ENCODE data around the gene SCN11A.
"Not testable (repeated sequence)": the region's sequence is repeated elsewhere in the genome, so short reads cannot be mapped to it uniquely, and the experiment has no call there.

Gene SCN11A

GRCh38 chr3:39063143-39063542 is 11.4 kb upstream of the SCN11A start:
- Histone ChIP-seq H3K27me3 (replicated peaks; ENCODE audit: control insufficient read depth, insufficient read depth, low read length) (no peaks in the 10 kb centered on the region), H3K36me3 (ENCODE audit: control insufficient read depth, insufficient read depth, low read length) (peaks cover 2% of the 10 kb centered on the region), H3K4me3 (replicated peaks; ENCODE audit: low read depth, low read length) (no peak overlapping the region)
- TF ChIP-seq, protein P1, sequence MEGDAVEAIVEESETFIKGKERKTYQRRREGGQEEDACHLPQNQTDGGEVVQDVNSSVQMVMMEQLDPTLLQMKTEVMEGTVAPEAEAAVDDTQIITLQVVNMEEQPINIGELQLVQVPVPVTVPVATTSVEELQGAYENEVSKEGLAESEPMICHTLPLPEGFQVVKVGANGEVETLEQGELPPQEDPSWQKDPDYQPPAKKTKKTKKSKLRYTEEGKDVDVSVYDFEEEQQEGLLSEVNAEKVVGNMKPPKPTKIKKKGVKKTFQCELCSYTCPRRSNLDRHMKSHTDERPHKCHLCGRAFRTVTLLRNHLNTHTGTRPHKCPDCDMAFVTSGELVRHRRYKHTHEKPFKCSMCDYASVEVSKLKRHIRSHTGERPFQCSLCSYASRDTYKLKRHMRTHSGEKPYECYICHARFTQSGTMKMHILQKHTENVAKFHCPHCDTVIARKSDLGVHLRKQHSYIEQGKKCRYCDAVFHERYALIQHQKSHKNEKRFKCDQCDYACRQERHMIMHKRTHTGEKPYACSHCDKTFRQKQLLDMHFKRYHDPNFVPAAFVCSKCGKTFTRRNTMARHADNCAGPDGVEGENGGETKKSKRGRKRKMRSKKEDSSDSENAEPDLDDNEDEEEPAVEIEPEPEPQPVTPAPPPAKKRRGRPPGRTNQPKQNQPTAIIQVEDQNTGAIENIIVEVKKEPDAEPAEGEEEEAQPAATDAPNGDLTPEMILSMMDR (IDR thresholded peaks at IDR 0.05; ENCODE audit: insufficient read depth, low read length, poor library complexity, severe bottlenecking), result no peak
- DNase-seq (ENCODE audit: extremely low read depth, insufficient read length), result no peak

GRCh38 chr3:39062180-39062579 is 10.4 kb upstream of the SCN11A start:
- no peak for DNase-seq (ENCODE audit: extremely low read depth, insufficient read length)
- TF ChIP-seq, protein P1 (IDR thresholded peaks at IDR 0.05; ENCODE audit: insufficient read depth, low read length, poor library complexity, severe bottlenecking), result no peak
- H3K4me3 ChIP-seq (replicated peaks; ENCODE audit: low read depth, low read length), result no peak overlapping the region
- H3K36me3 ChIP-seq (ENCODE audit: control insufficient read depth, insufficient read depth, low read length), result no peaks in the 10 kb centered on the region; the same call in none of the 2 replicates
- no peaks in the 10 kb centered on the region for H3K27me3 ChIP-seq (replicated peaks; ENCODE audit: control insufficient read depth, insufficient read depth, low read length)

GRCh38 chr3:39061228-39061627 is 9.5 kb upstream of the SCN11A start:
- H3K27me3 ChIP-seq (replicated peaks; ENCODE audit: control insufficient read depth, insufficient read depth, low read length); DNase-seq (ENCODE audit: extremely low read depth, insufficient read length); H3K4me3 ChIP-seq (replicated peaks; ENCODE audit: low read depth, low read length); H3K36me3 ChIP-seq (ENCODE audit: control insufficient read depth, insufficient read depth, low read length): not testable (repeated sequence)

DNA sequence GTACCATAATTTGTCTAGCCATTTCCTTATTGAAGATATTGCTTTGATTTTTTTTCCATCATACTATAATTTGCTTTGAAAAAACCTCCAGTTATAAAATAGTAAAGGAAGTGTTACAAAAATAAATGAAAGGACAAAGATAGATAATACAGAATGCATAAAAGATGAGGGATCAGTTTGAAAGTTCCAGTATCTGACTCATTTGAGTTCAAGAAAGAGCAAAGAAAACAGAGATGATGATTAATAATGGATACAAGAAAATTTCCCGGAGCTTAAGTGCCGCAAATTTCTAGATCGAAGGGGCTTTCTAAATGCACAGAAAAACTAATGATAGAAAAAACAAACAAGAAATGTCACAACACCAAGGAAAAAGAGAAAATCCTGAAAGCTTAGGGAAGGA is 4.4 kb upstream of the SCN11A start:
- TF ChIP-seq, protein P1 (IDR thresholded peaks at IDR 0.05; ENCODE audit: insufficient read depth, low read length, poor library complexity, severe bottlenecking), result no peak
- H3K27me3 ChIP-seq (replicated peaks; ENCODE audit: control insufficient read depth, insufficient read depth, low read length), result no peaks in the 10 kb centered on the region
- no peak for DNase-seq (ENCODE audit: extremely low read depth, insufficient read length)
- H3K36me3 ChIP-seq (ENCODE audit: control insufficient read depth, insufficient read depth, low read length), result no peaks in the 10 kb centered on the region; the same call in 1 of the 2 replicates
- no peak overlapping the region; the same call in 1 of the 2 replicates for H3K4me3 ChIP-seq (replicated peaks; ENCODE audit: low read depth, low read length)

- DNase-seq (ENCODE audit: extremely low read depth, insufficient read length), result no peak
- TF ChIP-seq, protein P1 (IDR thresholded peaks at IDR 0.05; ENCODE audit: insufficient read depth, low read length, poor library complexity, severe bottlenecking), result no peak
- no peaks in the 10 kb centered on the region for H3K27me3 ChIP-seq (replicated peaks; ENCODE audit: control insufficient read depth, insufficient read depth, low read length)
- no peak overlapping the region for H3K4me3 ChIP-seq (replicated peaks; ENCODE audit: low read depth, low read length)
- H3K36me3 ChIP-seq (ENCODE audit: control insufficient read depth, insufficient read depth, low read length), result no peaks in the 10 kb centered on the region
These were observed 2.0 kb upstream of the SCN11A start for GRCh38 chr3:39053696-39054095.

DNA sequence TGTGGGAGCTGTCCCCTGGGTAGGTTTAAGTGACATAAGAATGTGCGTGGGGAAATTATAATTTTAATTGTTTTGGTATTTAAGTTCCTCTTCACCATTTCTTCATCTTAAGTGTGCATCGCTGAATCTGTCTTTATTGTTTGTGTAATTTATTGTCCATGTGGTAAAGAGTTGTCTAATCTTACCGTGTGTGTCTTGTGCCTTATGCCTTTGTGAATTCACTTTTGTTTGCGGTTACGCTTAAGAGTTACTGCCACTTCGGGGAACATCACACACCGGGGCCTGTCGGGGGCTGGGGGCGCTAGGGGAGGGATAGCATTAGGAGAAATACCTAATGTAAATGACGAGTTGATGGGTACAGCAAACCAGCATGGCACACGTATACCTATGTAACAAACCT is 839 bp upstream of the SCN11A start:
- no peak for DNase-seq (ENCODE audit: extremely low read depth, insufficient read length)
- no peaks in the 10 kb centered on the region for H3K27me3 ChIP-seq (replicated peaks; ENCODE audit: control insufficient read depth, insufficient read depth, low read length)
- TF ChIP-seq, protein P1 (IDR thresholded peaks at IDR 0.05; ENCODE audit: insufficient read depth, low read length, poor library complexity, severe bottlenecking), result no peak
- H3K4me3 ChIP-seq (replicated peaks; ENCODE audit: low read depth, low read length), result peak overlapping the region; percentile 85
- no peaks in the 10 kb centered on the region for H3K36me3 ChIP-seq (ENCODE audit: control insufficient read depth, insufficient read depth, low read length)
